GM06990 (cell line): ENCODE measurements around the gene ACTRT3.
A peak's percentile ranks its signal among the peaks of the same experiment; 100 is the strongest.

Source experiments
- DNase-seq: peaks from one replicate; pipeline ENCODE4 v3.0.0-alpha.2; 2011; ENCODE audit not compliant: insufficient read length; ENCODE audit errors: extremely low read depth
- H3K27me3 ChIP-seq: replicated peaks from 2 replicates; pipeline ENCODE4 v1.6.0; 2011; ENCODE audit warnings: low read length; ENCODE audit not compliant: control insufficient read depth, insufficient read depth
- H3K36me3 ChIP-seq: 2 replicates; pipeline ENCODE4 v1.5.1; 2011; ENCODE audit warnings: low read length; ENCODE audit not compliant: control insufficient read depth, insufficient read depth
- H3K4me3 ChIP-seq: replicated peaks from 2 replicates; pipeline ENCODE4 v1.5.1; 2011; ENCODE audit warnings: low read depth, mild to moderate bottlenecking, control low read depth, low read length
- TF ChIP-seq, protein P1 (sequence below): IDR thresholded peaks from 2 replicates; pipeline ENCODE4 v1.5.1; 2011; ENCODE audit warnings: low read length, control low read depth, mild to moderate bottlenecking, inconsistent platforms; ENCODE audit not compliant: insufficient read depth, poor library complexity, severe bottlenecking

ACTRT3 gene

DNA sequence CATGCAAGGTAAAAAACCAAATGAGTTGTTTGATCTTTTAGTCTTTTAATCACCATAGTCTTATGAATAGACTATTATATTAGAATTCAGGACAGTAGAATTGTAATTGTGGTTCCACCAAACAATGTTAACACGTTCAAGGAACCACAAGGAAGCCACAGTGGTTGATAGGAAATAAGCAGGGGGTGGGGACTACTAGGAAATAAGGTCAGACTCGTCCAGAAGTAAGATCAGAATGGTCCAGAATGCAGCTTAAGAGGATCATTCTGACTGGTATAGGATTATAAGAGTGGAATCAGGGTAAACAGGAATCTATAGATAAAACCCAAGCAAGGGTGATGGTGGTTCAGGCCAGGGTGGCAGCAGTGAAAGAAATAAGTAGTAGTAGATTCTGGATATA lies 11.4 kb upstream of the ACTRT3 start:
- Histone ChIP-seq H3K4me3 (no peak overlapping the region), H3K36me3 (peaks cover 7% of the 10 kb centered on the region), H3K27me3 (no peaks in the 10 kb centered on the region)
- no peak for DNase-seq
- TF ChIP-seq, protein P1, sequence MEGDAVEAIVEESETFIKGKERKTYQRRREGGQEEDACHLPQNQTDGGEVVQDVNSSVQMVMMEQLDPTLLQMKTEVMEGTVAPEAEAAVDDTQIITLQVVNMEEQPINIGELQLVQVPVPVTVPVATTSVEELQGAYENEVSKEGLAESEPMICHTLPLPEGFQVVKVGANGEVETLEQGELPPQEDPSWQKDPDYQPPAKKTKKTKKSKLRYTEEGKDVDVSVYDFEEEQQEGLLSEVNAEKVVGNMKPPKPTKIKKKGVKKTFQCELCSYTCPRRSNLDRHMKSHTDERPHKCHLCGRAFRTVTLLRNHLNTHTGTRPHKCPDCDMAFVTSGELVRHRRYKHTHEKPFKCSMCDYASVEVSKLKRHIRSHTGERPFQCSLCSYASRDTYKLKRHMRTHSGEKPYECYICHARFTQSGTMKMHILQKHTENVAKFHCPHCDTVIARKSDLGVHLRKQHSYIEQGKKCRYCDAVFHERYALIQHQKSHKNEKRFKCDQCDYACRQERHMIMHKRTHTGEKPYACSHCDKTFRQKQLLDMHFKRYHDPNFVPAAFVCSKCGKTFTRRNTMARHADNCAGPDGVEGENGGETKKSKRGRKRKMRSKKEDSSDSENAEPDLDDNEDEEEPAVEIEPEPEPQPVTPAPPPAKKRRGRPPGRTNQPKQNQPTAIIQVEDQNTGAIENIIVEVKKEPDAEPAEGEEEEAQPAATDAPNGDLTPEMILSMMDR: no peak

DNA sequence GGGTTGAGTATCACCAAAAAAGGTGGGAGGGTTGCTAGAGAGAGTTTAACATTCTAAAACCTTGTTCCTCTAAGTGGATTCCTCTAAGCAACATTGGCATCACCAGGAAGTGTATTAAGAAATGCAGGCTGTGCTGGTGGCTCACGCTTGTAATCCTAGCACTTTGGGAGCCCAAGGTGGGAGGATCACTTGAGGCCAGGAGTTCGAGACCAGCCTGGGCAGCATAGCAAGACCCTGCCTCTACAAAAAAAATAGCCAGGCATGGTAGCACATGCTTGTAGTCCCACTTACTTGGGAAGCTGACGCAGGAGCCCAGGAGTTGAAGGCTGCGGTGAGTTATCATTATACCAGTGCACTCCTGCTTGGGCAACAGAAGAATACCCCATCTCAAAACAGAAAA lies 8.5 kb upstream of the ACTRT3 start:
- TF ChIP-seq, protein P1: no peak
- Histone ChIP-seq H3K27me3 (no peaks in the 10 kb centered on the region), H3K4me3 (no peak overlapping the region), H3K36me3 (peaks cover 9% of the 10 kb centered on the region)
- no peak for DNase-seq

DNA sequence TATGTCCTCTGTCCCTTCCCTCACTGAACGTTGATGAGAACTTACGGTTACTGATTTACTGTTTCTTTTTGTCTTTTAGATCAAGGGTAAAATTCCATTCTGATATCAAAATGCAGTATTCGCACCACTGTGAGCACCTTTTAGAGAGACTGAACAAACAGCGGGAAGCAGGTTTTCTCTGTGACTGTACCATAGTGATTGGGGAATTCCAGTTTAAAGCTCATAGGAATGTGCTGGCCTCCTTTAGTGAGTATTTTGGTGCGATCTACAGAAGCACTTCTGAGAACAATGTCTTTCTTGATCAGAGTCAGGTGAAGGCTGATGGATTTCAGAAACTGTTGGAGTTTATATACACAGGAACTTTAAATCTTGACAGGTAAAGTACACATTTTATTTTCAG lies 4.8 kb upstream of the ACTRT3 start:
- peaks cover 3% of the 10 kb centered on the region for H3K36me3 ChIP-seq
- peak overlapping the region; percentile 78 for H3K4me3 ChIP-seq
- TF ChIP-seq, protein P1: no peak
- H3K27me3 ChIP-seq: no peaks in the 10 kb centered on the region
- DNase-seq: no peak

DNA sequence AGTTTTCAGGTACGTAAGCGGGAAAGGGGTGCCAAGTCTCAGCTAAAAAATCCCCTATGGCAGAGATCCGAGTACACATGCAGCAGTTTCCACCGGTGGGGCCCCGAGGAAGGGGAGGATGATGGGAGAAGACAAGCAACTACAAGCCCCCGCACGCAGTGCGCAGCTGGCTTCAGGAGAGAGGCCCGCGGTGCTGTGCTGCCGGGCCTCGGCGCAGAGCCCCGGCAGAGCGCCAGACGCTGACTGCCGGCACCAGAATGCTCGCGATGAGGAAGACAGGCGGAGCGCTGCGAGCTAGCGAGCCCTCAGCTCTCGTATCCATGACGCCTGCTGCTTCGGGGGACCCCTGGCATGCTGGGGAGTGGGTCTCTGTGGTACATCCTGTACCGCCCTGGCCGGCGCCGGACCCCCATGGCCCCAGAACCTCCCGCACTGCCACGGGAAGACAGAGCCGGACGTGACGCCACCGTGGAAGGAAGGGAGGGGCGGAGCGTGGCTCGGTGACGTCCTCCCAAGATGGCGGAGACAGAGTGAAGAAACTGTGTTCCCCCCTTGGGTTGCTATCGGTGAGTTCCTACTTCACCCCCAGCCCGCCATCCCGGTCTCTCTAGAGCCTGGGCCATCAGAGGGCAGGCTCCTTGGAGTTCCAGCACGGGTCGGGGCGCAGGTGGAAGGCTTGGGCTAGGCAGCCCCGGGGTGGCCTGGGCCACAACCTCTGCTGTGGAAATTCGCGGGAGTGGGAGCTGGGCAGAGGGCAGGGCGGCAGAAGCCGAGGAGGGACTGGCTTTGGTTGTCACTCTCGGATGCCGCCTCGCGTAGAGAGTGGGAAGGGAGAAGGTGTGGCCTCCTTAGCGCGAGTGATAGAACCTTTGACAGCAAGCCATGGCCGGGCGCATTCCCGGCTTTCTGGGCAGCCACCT lies 3.8 kb upstream of the ACTRT3 start, which contains the start of gene MYNN:
TSS of gene MYNN (plus strand) at position 500 of the 920 bp plus-strand sequence. CDS start 900 bp downstream, outside the sequence.
- TF ChIP-seq, protein P1: peak; percentile 17
- Histone ChIP-seq H3K4me3 (peak within 1 kb of the TSS; percentile 78), H3K27me3 (no peaks in the 10 kb centered on the region), H3K36me3 (peaks cover 1% of the 10 kb centered on the region)
- DNase-seq: peak; percentile 94

DNA sequence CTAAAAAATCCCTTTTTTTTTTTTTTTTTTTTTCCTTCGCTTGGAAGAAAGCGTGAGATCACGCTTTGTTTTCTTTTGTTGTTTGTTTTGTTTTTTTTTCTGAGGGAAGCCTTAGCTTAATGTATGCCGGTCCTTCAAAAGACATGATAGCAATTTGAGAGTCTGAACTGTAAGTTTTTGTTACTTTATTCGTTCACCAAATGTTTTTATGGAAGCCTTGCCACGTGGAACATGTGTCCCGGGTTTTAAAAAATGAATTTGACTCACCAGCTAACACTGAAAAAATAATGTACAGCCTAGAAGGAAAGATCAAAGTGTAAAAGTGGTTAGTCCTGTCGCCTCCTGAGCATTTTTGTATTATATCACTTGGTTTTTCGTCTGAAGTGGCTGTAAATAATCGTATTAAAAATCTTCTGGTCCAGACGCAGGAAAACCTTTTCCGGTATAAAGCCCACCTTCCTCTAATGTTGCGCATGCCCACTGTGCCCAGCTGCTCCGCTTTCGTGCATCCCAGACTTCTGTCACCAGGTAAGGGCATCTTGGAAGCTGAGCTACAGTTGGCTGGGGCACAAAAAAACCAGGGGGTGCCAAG lies 3.0 kb upstream of the ACTRT3 start:
- Histone ChIP-seq H3K27me3 (no peaks in the 10 kb centered on the region), H3K4me3 (peak overlapping the region; percentile 78), H3K36me3 (peaks cover 1% of the 10 kb centered on the region)
- no peak for DNase-seq
- TF ChIP-seq, protein P1: no peak
